ENCODE data around the gene EVPL.

DNA sequence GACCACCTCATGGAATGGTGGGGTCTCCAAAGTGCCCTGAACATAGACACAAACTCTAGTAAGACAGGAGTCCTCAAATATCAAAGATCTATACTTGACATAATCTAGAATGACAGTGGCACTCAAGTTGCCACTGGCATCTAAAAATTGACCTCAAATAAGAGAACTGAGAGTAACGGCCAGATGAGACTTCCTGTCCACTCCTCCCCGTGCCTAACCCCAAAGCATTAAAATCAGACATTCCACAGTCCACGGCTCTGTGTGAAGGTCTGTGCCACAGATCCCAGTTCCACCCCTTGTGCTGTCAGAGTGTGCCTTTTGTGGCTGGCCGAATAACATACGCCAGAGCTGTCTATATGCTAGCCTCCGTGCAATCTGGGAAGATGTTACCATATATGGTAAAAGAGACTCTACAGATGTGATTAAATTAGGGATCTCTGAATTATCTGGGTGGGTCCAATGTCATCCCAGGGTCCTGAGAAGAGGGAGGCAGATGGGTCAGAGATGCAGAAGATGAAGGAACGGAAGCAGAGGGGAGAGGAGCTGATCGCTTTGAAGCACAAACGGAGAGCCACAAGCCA lies 21.0 kb upstream of the EVPL start:
- TF ChIP-seq, protein P1, sequence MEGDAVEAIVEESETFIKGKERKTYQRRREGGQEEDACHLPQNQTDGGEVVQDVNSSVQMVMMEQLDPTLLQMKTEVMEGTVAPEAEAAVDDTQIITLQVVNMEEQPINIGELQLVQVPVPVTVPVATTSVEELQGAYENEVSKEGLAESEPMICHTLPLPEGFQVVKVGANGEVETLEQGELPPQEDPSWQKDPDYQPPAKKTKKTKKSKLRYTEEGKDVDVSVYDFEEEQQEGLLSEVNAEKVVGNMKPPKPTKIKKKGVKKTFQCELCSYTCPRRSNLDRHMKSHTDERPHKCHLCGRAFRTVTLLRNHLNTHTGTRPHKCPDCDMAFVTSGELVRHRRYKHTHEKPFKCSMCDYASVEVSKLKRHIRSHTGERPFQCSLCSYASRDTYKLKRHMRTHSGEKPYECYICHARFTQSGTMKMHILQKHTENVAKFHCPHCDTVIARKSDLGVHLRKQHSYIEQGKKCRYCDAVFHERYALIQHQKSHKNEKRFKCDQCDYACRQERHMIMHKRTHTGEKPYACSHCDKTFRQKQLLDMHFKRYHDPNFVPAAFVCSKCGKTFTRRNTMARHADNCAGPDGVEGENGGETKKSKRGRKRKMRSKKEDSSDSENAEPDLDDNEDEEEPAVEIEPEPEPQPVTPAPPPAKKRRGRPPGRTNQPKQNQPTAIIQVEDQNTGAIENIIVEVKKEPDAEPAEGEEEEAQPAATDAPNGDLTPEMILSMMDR (IDR thresholded peaks at IDR 0.05), result no peak
- no peak for TF ChIP-seq POLR2A (IDR thresholded peaks at IDR 0.05)
